AG09309 (cell line): Measurements from ENCODE around the gene FBXW4.

Experiments
- DNase-seq: peaks from one replicate; pipeline ENCODE4 v3.0.0-alpha.2; 2010; ENCODE audit warnings: low read depth
- H3K4me3 ChIP-seq: 2 replicates; pipeline ENCODE4 v1.5.1; 2011; ENCODE audit warnings: mild to moderate bottlenecking, low read depth, low read length, moderate library complexity; ENCODE audit not compliant: control insufficient read depth
- CTCF ChIP-seq: IDR thresholded peaks from 2 replicates; pipeline ENCODE4 v1.5.1; 2011; ENCODE audit warnings: mild to moderate bottlenecking, low read depth, low read length, inconsistent platforms; ENCODE audit not compliant: insufficient read depth, control insufficient read depth; ENCODE audit errors: missing control alignments

Gene FBXW4

GRCh38 chr10:101625821-101626412, 69.1 kb downstream of the FBXW4 start:
- no peak for DNase-seq
- H3K4me3 ChIP-seq = no peak overlapping the region
- TF ChIP-seq CTCF = no peak

- no peak for DNase-seq
- TF ChIP-seq CTCF = no peak
- no peak overlapping the region for H3K4me3 ChIP-seq
Measured at GRCh38 chr10:101624526-101625102, 70.4 kb downstream of the FBXW4 start.

GRCh38 chr10:101623528-101623927, 71.4 kb downstream of the FBXW4 start:
- H3K4me3 ChIP-seq = no peak overlapping the region
- no peak for TF ChIP-seq CTCF
- DNase-seq = no peak

GRCh38 chr10:101619983-101620382, 75.0 kb downstream of the FBXW4 start:
- no peak overlapping the region for H3K4me3 ChIP-seq
- no peak for DNase-seq
- no peak for TF ChIP-seq CTCF

- DNase-seq = no peak
- no peak overlapping the region for H3K4me3 ChIP-seq
- no peak for TF ChIP-seq CTCF
Measured at GRCh38 chr10:101618871-101619270, 76.1 kb downstream of the FBXW4 start.

GRCh38 chr10:101617824-101618568, 77.0 kb downstream of the FBXW4 start:
- no peak for DNase-seq
- H3K4me3 ChIP-seq = no peak overlapping the region
- TF ChIP-seq CTCF = no peak
